Liver (tissue), 9 donors: ENCODE data around the gene MRAP2. TPM values are rescaled to one million over a fixed set of nuclear protein-coding genes. Genes with fewer than 3 reads are reported as not detected.

ENCODE experiments used
- DNase-seq: peaks from one replicate; pipeline ENCODE4 v3.0.0-alpha.2; 2017; ENCODE audit warnings: low spot score
- H3K27ac ChIP-seq, 2 donors: one replicate each; pipeline ENCODE4 v1.7.0; 2013; ENCODE audit warnings: inconsistent platforms in 2 of 2, low read length in 2 of 2, control low read depth in 1 of 2, low read depth in 1 of 2, mild to moderate bottlenecking in 1 of 2
- H3K27me3 ChIP-seq, 4 donors: one replicate each; pipeline versions ENCODE4 v1.6.1 to v1.7.0; 2013; ENCODE audit warnings: low read length in 3 of 4, inconsistent platforms in 1 of 4, mild to moderate bottlenecking in 1 of 4, moderate library complexity in 1 of 4; ENCODE audit not compliant: control insufficient read depth in 4 of 4, insufficient read depth in 4 of 4
- H3K36me3 ChIP-seq, 4 donors: one replicate each; pipeline versions ENCODE4 v1.6.1 to v1.7.0; 2013; ENCODE audit warnings: low read length in 3 of 4, mild to moderate bottlenecking in 3 of 4, low read depth in 1 of 4, moderate library complexity in 1 of 4; ENCODE audit not compliant: control insufficient read depth in 4 of 4, insufficient read depth in 3 of 4
- H3K4me1 ChIP-seq, 4 donors: one replicate each; pipeline versions ENCODE4 v1.6.1 to v1.7.0; 2013; ENCODE audit warnings: low read length in 3 of 4, mild to moderate bottlenecking in 3 of 4, moderate library complexity in 1 of 4; ENCODE audit not compliant: control insufficient read depth in 4 of 4, insufficient read depth in 4 of 4
- H3K4me3 ChIP-seq, 3 donors: one replicate each; pipeline versions ENCODE4 v1.6.1 to v1.7.0; 2013; ENCODE audit warnings: low read length in 3 of 3, control low read depth in 1 of 3, low read depth in 1 of 3, mild to moderate bottlenecking in 1 of 3
- H3K9ac ChIP-seq, 2 donors: one replicate each; pipeline ENCODE4 v1.7.0; 2013; ENCODE audit warnings: low read length in 2 of 2, mild to moderate bottlenecking in 2 of 2, moderate library complexity in 2 of 2, control low read depth in 1 of 2, low read depth in 1 of 2
- H3K9me3 ChIP-seq, 4 donors: one replicate each; pipeline versions ENCODE4 v1.6.1 to v1.7.0; 2013; ENCODE audit warnings: low read length in 3 of 4; ENCODE audit not compliant: control insufficient read depth in 4 of 4
- EGR1 ChIP-seq, 2 donors: IDR thresholded peaks; 2 replicates each; pipeline ENCODE4 v1.6.1; 2016 to 2018; ENCODE audit warnings: antibody characterized with exemption in 2 of 2, low read depth in 2 of 2
- FOXA1 ChIP-seq: IDR thresholded peaks from 2 replicates; pipeline ENCODE4 v1.6.1; 2016; ENCODE audit warnings: antibody characterized with exemption
- GABPA ChIP-seq, 2 donors: IDR thresholded peaks in 1 of 2; conservative IDR thresholded peaks in 1 of 2; 2 replicates each; pipeline ENCODE4 v1.6.1; 2016; ENCODE audit warnings: antibody characterized with exemption in 2 of 2, mild to moderate bottlenecking in 1 of 2, moderate library complexity in 1 of 2
- HNF4A ChIP-seq, 2 donors: conservative IDR thresholded peaks; 2 replicates each; pipeline ENCODE4 v1.6.1; 2016; ENCODE audit warnings: antibody characterized with exemption in 2 of 2, mild to moderate bottlenecking in 2 of 2
- HNF4G ChIP-seq: IDR thresholded peaks from 2 replicates; pipeline ENCODE4 v1.6.1; 2016; ENCODE audit warnings: antibody characterized with exemption
- JUND ChIP-seq, 2 donors: IDR thresholded peaks; 2 replicates each; pipeline ENCODE4 v1.6.1; 2016; ENCODE audit warnings: antibody characterized with exemption in 2 of 2
- NR2F2 ChIP-seq: IDR thresholded peaks from 2 replicates; pipeline ENCODE4 v1.6.1; 2016; ENCODE audit warnings: antibody characterized with exemption
- RAD21 ChIP-seq, 2 donors: IDR thresholded peaks; 2 replicates each; pipeline ENCODE4 v1.6.1; 2016; ENCODE audit warnings: antibody characterized with exemption in 2 of 2, mild to moderate bottlenecking in 2 of 2
- RXRA ChIP-seq, 2 donors: IDR thresholded peaks; 2 replicates each; pipeline ENCODE4 v1.6.1; 2017 to 2018; ENCODE audit warnings: antibody characterized with exemption in 2 of 2, mild to moderate bottlenecking in 1 of 2
- SP1 ChIP-seq: IDR thresholded peaks from 2 replicates; pipeline ENCODE4 v1.6.1; 2018; ENCODE audit warnings: antibody characterized with exemption, mild to moderate bottlenecking
- TAF1 ChIP-seq: conservative IDR thresholded peaks from 2 replicates; pipeline ENCODE4 v1.6.1; 2016; ENCODE audit warnings: antibody characterized with exemption, mild to moderate bottlenecking
- WGBS: extraction: QIAGEN DNeasy Blood & Tissue Kit; methylation state at CpG from one replicate; pipeline ENCODE4 v1.1.7; 2013; 5-methylcytosine and 5-hydroxymethylcytosine counted together
- polyA plus RNA-seq, 2 donors: library from polyadenylated mRNA; stranded (reverse) in 1 of 2; unstranded in 1 of 2; fragments of 200-250 nt in 1 of 2; fragments of >200 nt in 1 of 2; fragmentation: Nextera tagmentation in 1 of 2; extraction: Ambion mirVana in 1 of 2; gene quantifications; one replicate each; pipeline versions ENCODE4 v1.2.1 to v1.2.3, GENCODE V29; 2013 to 2015
- total RNA-seq, 2 donors: library from RNA; depleted of rRNA; stranded (reverse); fragments of >200 nt; gene quantifications; one replicate each; pipeline ENCODE4 v1.2.3, GENCODE V29; 2014
- TF ChIP-seq, protein P1 (sequence below): IDR thresholded peaks from 2 replicates; pipeline ENCODE4 v1.6.1; 2016; ENCODE audit warnings: antibody characterized with exemption
- TF ChIP-seq, protein P2 (sequence below): IDR thresholded peaks from 2 replicates; pipeline ENCODE4 v1.6.1; 2016; ENCODE audit warnings: antibody characterized with exemption
- TF ChIP-seq, protein P3 (sequence below): IDR thresholded peaks from 2 replicates; pipeline ENCODE4 v1.6.1; 2016; ENCODE audit warnings: antibody characterized with exemption, mild to moderate bottlenecking
- TF ChIP-seq, protein P4 (sequence below): IDR thresholded peaks from 2 replicates; pipeline ENCODE4 v1.6.1; 2016; ENCODE audit warnings: antibody characterized with exemption
- TF ChIP-seq, protein P5 (sequence below): fragments of 150-350 bp; IDR thresholded peaks from 2 replicates; pipeline ENCODE4 v1.5.1; 2017; ENCODE audit warnings: improper control_type of control experiment, low read depth, low read length; ENCODE audit not compliant: missing input control
- donor health status: healthy.
- donor health status: healthy.
- donor health status: healthy.
- donor health status: healthy.
- donor health status: healthy.

Gene MRAP2
- total and polyA plus RNA-seq, 4 donors, result 0.05 to 0.51 (median 0.08) TPM; not detected in 1

DNA sequence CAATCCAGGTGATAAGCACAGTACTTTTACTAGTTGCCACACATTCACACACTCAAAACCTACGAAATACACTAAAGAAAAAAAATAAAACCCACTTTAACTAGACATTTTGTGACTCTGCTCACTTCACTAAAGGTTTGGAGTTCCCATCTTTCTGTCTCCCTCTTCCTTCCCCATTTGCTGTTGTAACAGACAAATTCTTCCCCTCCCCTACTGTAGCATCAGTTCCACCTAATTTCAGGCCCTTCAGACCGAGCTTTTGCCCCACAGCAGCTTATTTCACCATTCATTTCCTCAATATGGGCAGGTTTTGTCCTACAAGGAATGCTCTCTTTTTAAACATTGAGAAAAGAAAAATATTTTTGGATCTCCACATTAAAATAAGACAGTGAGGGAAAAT, 31.3 kb upstream of the MRAP2 start:
- H3K9me3 ChIP-seq, result no peaks in the 10 kb centered on the region
- H3K4me1 ChIP-seq, result no peaks in the 10 kb centered on the region
- TF ChIP-seq, protein P1, sequence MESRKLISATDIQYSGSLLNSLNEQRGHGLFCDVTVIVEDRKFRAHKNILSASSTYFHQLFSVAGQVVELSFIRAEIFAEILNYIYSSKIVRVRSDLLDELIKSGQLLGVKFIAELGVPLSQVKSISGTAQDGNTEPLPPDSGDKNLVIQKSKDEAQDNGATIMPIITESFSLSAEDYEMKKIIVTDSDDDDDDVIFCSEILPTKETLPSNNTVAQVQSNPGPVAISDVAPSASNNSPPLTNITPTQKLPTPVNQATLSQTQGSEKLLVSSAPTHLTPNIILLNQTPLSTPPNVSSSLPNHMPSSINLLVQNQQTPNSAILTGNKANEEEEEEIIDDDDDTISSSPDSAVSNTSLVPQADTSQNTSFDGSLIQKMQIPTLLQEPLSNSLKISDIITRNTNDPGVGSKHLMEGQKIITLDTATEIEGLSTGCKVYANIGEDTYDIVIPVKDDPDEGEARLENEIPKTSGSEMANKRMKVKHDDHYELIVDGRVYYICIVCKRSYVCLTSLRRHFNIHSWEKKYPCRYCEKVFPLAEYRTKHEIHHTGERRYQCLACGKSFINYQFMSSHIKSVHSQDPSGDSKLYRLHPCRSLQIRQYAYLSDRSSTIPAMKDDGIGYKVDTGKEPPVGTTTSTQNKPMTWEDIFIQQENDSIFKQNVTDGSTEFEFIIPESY, result no peak
- TF ChIP-seq SP1 (no peak), RAD21 (IDR thresholded peaks at IDR 0.05) (no peak), RXRA (IDR thresholded peaks at IDR 0.05) (no peak), EGR1 (IDR thresholded peaks at IDR 0.05; ENCODE audit: low read depth in 2 of 2) (no peak), FOXA1 (no peak), GABPA (IDR thresholded peaks at IDR 0.05 in 1 of 2, conservative IDR thresholded peaks at IDR 0.05 in 1 of 2) (no peak), NR2F2 (no peak), TAF1 (no peak), JUND (IDR thresholded peaks at IDR 0.05) (no peak)
- TF ChIP-seq, protein P2, sequence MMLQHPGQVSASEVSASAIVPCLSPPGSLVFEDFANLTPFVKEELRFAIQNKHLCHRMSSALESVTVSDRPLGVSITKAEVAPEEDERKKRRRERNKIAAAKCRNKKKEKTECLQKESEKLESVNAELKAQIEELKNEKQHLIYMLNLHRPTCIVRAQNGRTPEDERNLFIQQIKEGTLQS, result no peak
- TF ChIP-seq, protein P3, sequence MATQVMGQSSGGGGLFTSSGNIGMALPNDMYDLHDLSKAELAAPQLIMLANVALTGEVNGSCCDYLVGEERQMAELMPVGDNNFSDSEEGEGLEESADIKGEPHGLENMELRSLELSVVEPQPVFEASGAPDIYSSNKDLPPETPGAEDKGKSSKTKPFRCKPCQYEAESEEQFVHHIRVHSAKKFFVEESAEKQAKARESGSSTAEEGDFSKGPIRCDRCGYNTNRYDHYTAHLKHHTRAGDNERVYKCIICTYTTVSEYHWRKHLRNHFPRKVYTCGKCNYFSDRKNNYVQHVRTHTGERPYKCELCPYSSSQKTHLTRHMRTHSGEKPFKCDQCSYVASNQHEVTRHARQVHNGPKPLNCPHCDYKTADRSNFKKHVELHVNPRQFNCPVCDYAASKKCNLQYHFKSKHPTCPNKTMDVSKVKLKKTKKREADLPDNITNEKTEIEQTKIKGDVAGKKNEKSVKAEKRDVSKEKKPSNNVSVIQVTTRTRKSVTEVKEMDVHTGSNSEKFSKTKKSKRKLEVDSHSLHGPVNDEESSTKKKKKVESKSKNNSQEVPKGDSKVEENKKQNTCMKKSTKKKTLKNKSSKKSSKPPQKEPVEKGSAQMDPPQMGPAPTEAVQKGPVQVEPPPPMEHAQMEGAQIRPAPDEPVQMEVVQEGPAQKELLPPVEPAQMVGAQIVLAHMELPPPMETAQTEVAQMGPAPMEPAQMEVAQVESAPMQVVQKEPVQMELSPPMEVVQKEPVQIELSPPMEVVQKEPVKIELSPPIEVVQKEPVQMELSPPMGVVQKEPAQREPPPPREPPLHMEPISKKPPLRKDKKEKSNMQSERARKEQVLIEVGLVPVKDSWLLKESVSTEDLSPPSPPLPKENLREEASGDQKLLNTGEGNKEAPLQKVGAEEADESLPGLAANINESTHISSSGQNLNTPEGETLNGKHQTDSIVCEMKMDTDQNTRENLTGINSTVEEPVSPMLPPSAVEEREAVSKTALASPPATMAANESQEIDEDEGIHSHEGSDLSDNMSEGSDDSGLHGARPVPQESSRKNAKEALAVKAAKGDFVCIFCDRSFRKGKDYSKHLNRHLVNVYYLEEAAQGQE, result no peak
- TF ChIP-seq, protein P4, sequence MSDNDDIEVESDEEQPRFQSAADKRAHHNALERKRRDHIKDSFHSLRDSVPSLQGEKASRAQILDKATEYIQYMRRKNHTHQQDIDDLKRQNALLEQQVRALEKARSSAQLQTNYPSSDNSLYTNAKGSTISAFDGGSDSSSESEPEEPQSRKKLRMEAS, result no peak
- TF ChIP-seq, protein P5, sequence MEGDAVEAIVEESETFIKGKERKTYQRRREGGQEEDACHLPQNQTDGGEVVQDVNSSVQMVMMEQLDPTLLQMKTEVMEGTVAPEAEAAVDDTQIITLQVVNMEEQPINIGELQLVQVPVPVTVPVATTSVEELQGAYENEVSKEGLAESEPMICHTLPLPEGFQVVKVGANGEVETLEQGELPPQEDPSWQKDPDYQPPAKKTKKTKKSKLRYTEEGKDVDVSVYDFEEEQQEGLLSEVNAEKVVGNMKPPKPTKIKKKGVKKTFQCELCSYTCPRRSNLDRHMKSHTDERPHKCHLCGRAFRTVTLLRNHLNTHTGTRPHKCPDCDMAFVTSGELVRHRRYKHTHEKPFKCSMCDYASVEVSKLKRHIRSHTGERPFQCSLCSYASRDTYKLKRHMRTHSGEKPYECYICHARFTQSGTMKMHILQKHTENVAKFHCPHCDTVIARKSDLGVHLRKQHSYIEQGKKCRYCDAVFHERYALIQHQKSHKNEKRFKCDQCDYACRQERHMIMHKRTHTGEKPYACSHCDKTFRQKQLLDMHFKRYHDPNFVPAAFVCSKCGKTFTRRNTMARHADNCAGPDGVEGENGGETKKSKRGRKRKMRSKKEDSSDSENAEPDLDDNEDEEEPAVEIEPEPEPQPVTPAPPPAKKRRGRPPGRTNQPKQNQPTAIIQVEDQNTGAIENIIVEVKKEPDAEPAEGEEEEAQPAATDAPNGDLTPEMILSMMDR, result no peak
- WGBS, result 50% methylated on average over 2 of the region's 2 CpGs
- no peak for DNase-seq
- H3K4me3 ChIP-seq, result no peak overlapping the region
- H3K27me3 ChIP-seq, result peaks cover 0 to 4% (median 0%) of the 10 kb centered on the region in 4 donors
- no peaks in the 10 kb centered on the region for H3K36me3 ChIP-seq
- H3K27ac ChIP-seq, result no peak overlapping the region
- H3K9ac ChIP-seq, result no peak overlapping the region

DNA sequence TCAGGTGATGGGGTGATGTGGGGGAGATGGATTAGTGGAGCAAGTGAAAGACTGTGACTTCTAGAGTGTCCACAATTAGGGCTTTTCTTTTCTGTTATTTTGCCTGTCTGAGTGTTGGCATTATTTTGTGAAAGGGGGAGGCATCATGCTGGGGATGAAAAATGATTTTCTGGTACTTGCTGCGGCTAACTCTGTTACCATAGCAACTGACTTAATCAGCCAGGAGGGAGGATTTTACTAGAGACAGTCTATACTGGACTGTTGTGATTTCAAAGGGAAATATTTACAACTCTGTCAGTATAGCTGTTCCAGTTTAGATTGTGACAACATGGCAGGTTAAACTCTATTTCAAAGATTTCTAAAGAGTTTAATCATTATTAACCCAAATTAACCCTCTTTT, 30.4 kb upstream of the MRAP2 start:
- H3K4me3 ChIP-seq, result no peak overlapping the region
- no peaks in the 10 kb centered on the region for H3K4me1 ChIP-seq
- no peak for DNase-seq
- 70% methylated on average over 1 of the region's 1 CpG for WGBS
- H3K27me3 ChIP-seq, result peaks cover 0 to 7% (median 0%) of the 10 kb centered on the region in 4 donors
- no peaks in the 10 kb centered on the region for H3K36me3 ChIP-seq
- no peak overlapping the region for H3K27ac ChIP-seq
- no peak overlapping the region for H3K9ac ChIP-seq
- no peaks in the 10 kb centered on the region for H3K9me3 ChIP-seq
- TF ChIP-seq JUND (IDR thresholded peaks at IDR 0.05) (no peak), RAD21 (IDR thresholded peaks at IDR 0.05) (no peak), TAF1 (no peak), NR2F2 (no peak), HNF4A (conservative IDR thresholded peaks at IDR 0.05) (no peak), SP1 (no peak), GABPA (IDR thresholded peaks at IDR 0.05 in 1 of 2, conservative IDR thresholded peaks at IDR 0.05 in 1 of 2) (no peak), HNF4G (no peak), EGR1 (IDR thresholded peaks at IDR 0.05; ENCODE audit: low read depth in 2 of 2) (no peak)
- TF ChIP-seq, protein P4, result no peak
- TF ChIP-seq, protein P5, result no peak
- TF ChIP-seq, protein P2, result no peak
- TF ChIP-seq, protein P3, result no peak
